Panc1 (cell line): ENCODE data around the gene VAV3.

ENCODE experiments used
- POLR2AphosphoS5 ChIP-seq: IDR thresholded peaks from 2 replicates; pipeline ENCODE4 v1.6.1; 2012; ENCODE audit warnings: mild to moderate bottlenecking, low read depth, low read length, moderate library complexity
- SIN3A ChIP-seq: IDR thresholded peaks from 2 replicates; pipeline ENCODE4 v1.6.1; 2012; ENCODE audit warnings: low read depth, mild to moderate bottlenecking, low read length, moderate library complexity, borderline replicate concordance; ENCODE audit not compliant: insufficient read depth
- TF ChIP-seq, protein P1 (sequence below): fragments of 450-650 bp; IDR thresholded peaks from 2 replicates; pipeline ENCODE4 v1.5.1; 2017; ENCODE audit warnings: mild to moderate bottlenecking
- TF ChIP-seq, protein P2 (sequence below), 2 experiments: IDR thresholded peaks; 2 replicates each; pipeline ENCODE4 v1.6.1; 2011 to 2012; ENCODE audit warnings: low read depth in 2 of 2, control low read depth in 1 of 2, low read length in 1 of 2, mild to moderate bottlenecking in 1 of 2, moderate library complexity in 1 of 2; ENCODE audit not compliant: insufficient read depth in 1 of 2

DNA sequence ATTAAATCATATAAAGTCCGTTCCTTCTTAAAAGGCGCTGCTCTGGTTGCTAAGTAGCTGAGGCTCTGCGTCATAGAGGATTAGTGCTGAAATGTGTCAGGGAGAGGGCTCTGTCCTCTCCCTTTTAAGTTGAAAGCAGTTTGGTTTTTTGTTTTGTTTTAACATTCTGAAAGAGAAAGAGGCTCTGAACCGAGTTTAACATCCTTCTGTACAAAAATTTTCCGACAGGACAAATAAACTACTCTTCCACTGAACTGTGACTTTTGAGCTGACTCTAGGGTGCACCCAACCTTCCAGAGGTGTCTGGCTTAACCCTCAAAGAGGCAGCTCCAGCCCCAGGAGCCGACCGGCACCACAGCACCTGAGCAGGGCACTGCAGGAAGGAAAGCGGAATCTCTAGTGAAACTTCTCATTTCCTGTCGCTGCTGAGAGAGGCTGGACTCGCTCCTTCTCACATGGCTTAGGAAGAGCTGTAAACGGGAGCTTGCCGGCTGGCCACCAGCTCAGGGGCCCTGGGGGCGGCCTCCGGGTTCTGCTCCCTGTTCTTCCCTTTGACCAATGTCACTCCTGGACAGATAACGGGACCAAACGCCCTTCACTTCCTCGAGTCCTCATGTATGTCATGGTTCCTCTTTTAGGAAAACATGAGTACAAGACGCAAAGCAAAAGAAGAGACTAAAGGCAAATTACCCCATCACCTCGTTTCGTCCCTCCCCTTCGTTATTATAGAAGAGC, 1.2 kb downstream of the VAV3 start:
- TF ChIP-seq SIN3A (no peak), POLR2AphosphoS5 (no peak)
- TF ChIP-seq, protein P1, sequence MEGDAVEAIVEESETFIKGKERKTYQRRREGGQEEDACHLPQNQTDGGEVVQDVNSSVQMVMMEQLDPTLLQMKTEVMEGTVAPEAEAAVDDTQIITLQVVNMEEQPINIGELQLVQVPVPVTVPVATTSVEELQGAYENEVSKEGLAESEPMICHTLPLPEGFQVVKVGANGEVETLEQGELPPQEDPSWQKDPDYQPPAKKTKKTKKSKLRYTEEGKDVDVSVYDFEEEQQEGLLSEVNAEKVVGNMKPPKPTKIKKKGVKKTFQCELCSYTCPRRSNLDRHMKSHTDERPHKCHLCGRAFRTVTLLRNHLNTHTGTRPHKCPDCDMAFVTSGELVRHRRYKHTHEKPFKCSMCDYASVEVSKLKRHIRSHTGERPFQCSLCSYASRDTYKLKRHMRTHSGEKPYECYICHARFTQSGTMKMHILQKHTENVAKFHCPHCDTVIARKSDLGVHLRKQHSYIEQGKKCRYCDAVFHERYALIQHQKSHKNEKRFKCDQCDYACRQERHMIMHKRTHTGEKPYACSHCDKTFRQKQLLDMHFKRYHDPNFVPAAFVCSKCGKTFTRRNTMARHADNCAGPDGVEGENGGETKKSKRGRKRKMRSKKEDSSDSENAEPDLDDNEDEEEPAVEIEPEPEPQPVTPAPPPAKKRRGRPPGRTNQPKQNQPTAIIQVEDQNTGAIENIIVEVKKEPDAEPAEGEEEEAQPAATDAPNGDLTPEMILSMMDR = no peak
- TF ChIP-seq, protein P2, sequence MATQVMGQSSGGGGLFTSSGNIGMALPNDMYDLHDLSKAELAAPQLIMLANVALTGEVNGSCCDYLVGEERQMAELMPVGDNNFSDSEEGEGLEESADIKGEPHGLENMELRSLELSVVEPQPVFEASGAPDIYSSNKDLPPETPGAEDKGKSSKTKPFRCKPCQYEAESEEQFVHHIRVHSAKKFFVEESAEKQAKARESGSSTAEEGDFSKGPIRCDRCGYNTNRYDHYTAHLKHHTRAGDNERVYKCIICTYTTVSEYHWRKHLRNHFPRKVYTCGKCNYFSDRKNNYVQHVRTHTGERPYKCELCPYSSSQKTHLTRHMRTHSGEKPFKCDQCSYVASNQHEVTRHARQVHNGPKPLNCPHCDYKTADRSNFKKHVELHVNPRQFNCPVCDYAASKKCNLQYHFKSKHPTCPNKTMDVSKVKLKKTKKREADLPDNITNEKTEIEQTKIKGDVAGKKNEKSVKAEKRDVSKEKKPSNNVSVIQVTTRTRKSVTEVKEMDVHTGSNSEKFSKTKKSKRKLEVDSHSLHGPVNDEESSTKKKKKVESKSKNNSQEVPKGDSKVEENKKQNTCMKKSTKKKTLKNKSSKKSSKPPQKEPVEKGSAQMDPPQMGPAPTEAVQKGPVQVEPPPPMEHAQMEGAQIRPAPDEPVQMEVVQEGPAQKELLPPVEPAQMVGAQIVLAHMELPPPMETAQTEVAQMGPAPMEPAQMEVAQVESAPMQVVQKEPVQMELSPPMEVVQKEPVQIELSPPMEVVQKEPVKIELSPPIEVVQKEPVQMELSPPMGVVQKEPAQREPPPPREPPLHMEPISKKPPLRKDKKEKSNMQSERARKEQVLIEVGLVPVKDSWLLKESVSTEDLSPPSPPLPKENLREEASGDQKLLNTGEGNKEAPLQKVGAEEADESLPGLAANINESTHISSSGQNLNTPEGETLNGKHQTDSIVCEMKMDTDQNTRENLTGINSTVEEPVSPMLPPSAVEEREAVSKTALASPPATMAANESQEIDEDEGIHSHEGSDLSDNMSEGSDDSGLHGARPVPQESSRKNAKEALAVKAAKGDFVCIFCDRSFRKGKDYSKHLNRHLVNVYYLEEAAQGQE (IDR thresholded peaks at IDR 0.05; ENCODE audit: insufficient read depth in 1 of 2, low read depth in 2 of 2, low read length in 1 of 2) = no peak
